Right atrium auricular region (tissue), 2 donors: ENCODE measurements around the gene MAGEA12. TPM values are rescaled to one million over a fixed set of nuclear protein-coding genes. Genes with fewer than 3 reads are reported as not detected.
A peak's percentile ranks its signal among the peaks of the same experiment; 100 is the strongest.
"Not testable (repeated sequence)": the region's sequence is repeated elsewhere in the genome, so short reads cannot be mapped to it uniquely, and the experiment has no call there.

ENCODE experiments used
- DNase-seq: peaks from one replicate; pipeline ENCODE4 v3.0.0-alpha.2; 2019; ENCODE audit warnings: low spot score
- H3K27ac ChIP-seq, 2 donors: fragments of 200-600 bp; sonication (generic); 1 replicate in 1 of 2; 2 replicates in 1 of 2; pipeline ENCODE4 v1.5.1; 2016 to 2019
- H3K27me3 ChIP-seq, 2 donors: fragments of 200-600 bp; sonication (generic); one replicate each; pipeline versions ENCODE4 v1.5.1 to v1.6.0; 2017 to 2019
- H3K36me3 ChIP-seq: fragments of 200-600 bp; sonication (generic); one replicate; pipeline ENCODE4 v1.5.1; 2016
- H3K4me1 ChIP-seq, 2 donors: fragments of 200-600 bp; sonication (generic); one replicate each; pipeline versions ENCODE4 v1.5.1 to v1.6.0; 2017 to 2019
- H3K4me3 ChIP-seq, 2 donors: fragments of 200-600 bp; sonication (generic); 1 replicate in 1 of 2; 2 replicates in 1 of 2; pipeline ENCODE4 v1.5.1; 2017 to 2019; ENCODE audit warnings: mild to moderate bottlenecking in 1 of 2, moderate library complexity in 1 of 2
- H3K9me3 ChIP-seq, 2 donors: fragments of 200-600 bp; sonication (generic); one replicate each; pipeline ENCODE4 v1.5.1; 2019
- CTCF ChIP-seq, 2 donors: fragments of 200-600 bp; sonication (generic); IDR thresholded peaks; one replicate each; pipeline ENCODE4 v1.5.1; 2019; ENCODE audit warnings: antibody characterized with exemption in 2 of 2
- total RNA-seq, 2 donors: library from RNA; depleted of rRNA; stranded (reverse); fragments of >200 nt; gene quantifications; one replicate each; pipeline ENCODE4 v1.1.0, GENCODE V29; 2016

The MAGEA12 gene
- total RNA-seq, 2 donors from 2014 or later: not detected

DNA sequence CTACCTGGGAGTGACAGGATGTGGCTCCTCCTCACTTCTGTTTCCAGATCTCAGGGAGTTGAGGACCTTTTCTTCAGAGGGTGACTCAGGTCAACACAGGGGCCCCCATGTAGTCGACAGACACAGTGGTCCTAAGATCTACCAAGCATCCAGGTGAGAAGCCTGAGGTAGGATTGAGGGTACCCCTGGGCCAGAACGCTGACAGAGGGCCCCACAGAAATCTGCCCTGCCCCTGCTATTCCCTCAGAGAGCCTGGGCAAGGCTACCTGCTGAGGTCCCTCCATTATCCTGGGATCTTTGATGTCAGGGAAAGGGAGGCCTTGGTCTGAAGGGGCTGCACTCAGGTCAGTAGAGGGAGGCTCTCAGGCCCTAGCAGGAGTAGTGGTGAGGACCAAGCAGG is 1.5 kb downstream of the MAGEA12 start:
- Histone ChIP-seq H3K36me3 (no peaks in the 10 kb centered on the region), H3K27ac (no peak overlapping the region), H3K9me3 (no peaks in the 10 kb centered on the region), H3K27me3 (no peaks in the 10 kb centered on the region), H3K4me1 (no peaks in the 10 kb centered on the region), H3K4me3 (no peak overlapping the region)
- no peak for DNase-seq
- TF ChIP-seq CTCF (IDR thresholded peaks at IDR 0.05): no peak

- peak; percentile 44 for DNase-seq
- H3K27me3 ChIP-seq: no peaks in the 10 kb centered on the region
- H3K4me1 ChIP-seq: no peaks in the 10 kb centered on the region
- no peak for TF ChIP-seq CTCF (IDR thresholded peaks at IDR 0.05)
- H3K36me3 ChIP-seq: no peaks in the 10 kb centered on the region
- no peaks in the 10 kb centered on the region for H3K9me3 ChIP-seq
- H3K27ac ChIP-seq: no peak overlapping the region
- no peak overlapping the region for H3K4me3 ChIP-seq
These were observed 2.4 kb downstream of the MAGEA12 start for GRCh38 chrX:152735860-152736511.

GRCh38 chrX:152736528-152736927 is 3.0 kb downstream of the MAGEA12 start:
- not testable (repeated sequence) for H3K27ac ChIP-seq, H3K4me1 ChIP-seq, H3K4me3 ChIP-seq, H3K27me3 ChIP-seq, DNase-seq, H3K36me3 ChIP-seq, H3K9me3 ChIP-seq

DNA sequence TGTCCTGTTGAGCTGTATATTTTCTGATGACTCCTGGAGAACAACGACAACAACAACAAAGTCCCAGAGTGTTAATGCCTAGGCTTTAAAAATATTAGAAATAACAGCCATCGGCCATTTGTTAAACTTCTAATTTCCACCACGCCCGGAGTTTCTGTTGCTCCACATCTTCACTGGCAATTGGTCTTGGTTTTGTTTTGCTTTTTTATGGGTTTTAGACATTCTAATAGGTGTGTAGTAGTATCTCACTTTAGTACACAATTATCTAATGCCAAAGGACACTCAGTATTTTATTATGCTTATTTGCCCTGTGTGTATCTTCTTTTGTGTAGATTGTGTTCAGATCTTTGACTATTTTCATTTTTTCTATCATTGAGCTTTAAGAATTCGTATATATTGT is 5.0 kb downstream of the MAGEA12 start:
- Histone ChIP-seq H3K9me3 (no peaks in the 10 kb centered on the region), H3K4me1 (no peaks in the 10 kb centered on the region), H3K27me3 (no peaks in the 10 kb centered on the region), H3K4me3 (no peak overlapping the region), H3K27ac (no peak overlapping the region), H3K36me3 (no peaks in the 10 kb centered on the region)
- TF ChIP-seq CTCF (IDR thresholded peaks at IDR 0.05): no peak
- no peak for DNase-seq

GRCh38 chrX:152753686-152754650 is 20.4 kb downstream of the MAGEA12 start, which contains the start of gene MAGEA2:
TSS of gene MAGEA2 (minus strand) at chrX:152753842. CDS start at chrX:152751363, 2,479 bp downstream.
- H3K4me3 ChIP-seq, DNase-seq, H3K36me3 ChIP-seq, H3K27ac ChIP-seq, H3K9me3 ChIP-seq, H3K4me1 ChIP-seq, H3K27me3 ChIP-seq: not testable (repeated sequence)

DNA sequence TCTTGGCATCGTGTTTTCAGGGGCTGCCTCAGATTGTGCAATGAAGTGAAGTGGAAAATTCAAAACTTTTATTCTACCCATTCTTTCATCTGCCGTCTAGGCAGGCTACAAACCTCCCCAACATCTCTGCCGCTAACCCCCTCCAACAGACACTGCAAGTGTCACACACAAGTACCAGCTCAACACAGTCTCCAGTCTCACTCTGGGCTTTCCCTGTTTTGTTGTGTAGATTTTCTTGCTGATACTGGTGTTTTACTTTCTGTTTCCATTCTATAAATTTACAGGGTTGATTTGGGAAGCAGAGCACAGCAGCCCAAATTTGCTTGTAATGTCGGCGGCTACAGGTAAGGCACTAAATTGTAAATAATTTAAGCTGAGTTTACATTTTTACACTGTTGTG is 21.3 kb downstream of the MAGEA12 start:
- DNase-seq, H3K4me1 ChIP-seq, H3K27me3 ChIP-seq, H3K27ac ChIP-seq, H3K4me3 ChIP-seq, H3K36me3 ChIP-seq, H3K9me3 ChIP-seq: not testable (repeated sequence)

DNA sequence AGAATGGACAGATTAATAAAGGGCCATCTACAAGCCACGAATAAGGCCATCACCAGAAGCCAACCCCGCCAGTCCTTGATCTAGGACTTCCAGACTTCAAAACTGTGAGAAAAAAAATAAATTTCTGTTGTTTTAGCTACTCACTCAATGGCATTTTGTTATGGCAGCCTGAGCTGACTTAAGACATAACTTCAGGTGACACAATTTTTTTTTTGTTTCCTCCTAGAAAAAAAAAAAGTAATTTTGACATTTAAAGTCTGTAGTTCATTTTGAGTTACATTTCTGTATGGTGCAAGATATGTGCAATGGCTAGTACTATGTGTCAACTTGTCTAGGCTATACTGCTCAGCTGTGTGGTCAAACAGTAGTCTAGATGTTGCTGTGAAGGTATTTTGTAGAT is 25.4 kb downstream of the MAGEA12 start, which contains the start of gene CSAG3:
Gene CSAG3 (plus strand): TSS at position 301 of the 400 bp plus-strand sequence.
- not testable (repeated sequence) for H3K9me3 ChIP-seq, H3K4me1 ChIP-seq

DNA sequence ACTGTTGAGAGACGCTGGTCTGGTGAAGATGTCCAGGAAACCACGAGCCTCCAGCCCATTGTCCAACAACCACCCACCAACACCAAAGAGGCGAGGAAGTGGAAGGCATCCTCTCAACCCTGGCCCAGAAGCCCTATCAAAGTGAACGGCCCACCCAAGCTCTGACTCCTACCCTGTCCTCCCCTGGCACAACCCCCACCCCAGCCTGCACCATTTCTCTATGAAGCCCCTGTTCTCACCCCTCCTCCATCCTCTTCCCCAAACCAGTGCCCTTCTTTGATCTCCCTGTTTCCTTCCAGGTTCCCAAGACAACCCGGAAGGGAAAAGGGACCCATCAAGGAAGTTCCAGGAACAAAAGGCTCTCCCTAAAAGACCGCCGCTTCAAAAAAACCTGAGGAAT is 26.0 kb downstream of the MAGEA12 start:
- not testable (repeated sequence) for H3K27ac ChIP-seq, H3K36me3 ChIP-seq, H3K4me1 ChIP-seq, H3K9me3 ChIP-seq, H3K27me3 ChIP-seq, H3K4me3 ChIP-seq
- DNase-seq: peak; percentile 36

More for the DNA sequence above, 25.4 kb downstream of the MAGEA12 start, which contains the start of gene CSAG3:
- DNase-seq, H3K36me3 ChIP-seq, H3K4me3 ChIP-seq, H3K27ac ChIP-seq, H3K27me3 ChIP-seq: not testable (repeated sequence)

DNA sequence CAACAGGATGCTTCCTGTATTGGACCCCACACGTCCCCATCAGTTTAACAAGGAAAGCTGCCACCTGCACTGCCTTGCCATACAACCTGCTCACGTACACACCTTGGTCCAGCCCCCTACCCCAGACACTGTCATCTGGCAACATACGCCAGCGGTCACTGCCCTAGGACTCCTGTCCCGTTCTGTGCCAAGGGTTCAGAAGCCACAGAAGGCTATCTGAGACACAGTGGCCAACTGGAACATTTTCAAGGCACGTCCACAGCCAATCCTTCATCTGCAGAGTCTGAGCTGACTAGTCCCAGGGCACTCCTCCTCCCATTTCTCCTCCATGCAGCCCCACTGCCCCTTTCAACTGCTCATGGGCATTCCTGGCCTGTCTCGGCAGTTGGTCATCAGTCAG is 28.0 kb downstream of the MAGEA12 start:
- H3K27me3 ChIP-seq, H3K4me1 ChIP-seq, H3K27ac ChIP-seq, DNase-seq, H3K9me3 ChIP-seq, H3K36me3 ChIP-seq, H3K4me3 ChIP-seq: not testable (repeated sequence)

DNA sequence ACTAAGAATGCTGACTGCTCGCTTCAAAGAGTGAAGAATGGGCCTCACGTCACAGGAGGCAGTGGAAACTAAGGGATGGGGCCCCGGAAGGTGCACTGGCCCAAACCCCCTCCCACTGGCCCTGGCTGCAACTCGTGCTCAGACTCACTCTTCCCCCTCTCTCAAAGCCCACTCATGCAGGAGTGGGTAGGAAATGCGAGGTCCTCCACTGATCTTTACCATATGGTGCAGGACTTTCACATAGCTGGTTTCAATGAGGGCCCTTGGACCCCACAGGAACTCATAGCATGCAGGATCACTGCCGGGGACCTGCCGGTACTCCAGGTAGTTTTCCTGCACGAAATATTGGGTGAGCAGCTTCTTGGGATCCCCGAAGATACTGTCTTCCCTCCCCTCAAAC is 33.0 kb downstream of the MAGEA12 start:
- H3K4me1 ChIP-seq, H3K9me3 ChIP-seq, H3K4me3 ChIP-seq, H3K36me3 ChIP-seq, DNase-seq, H3K27ac ChIP-seq, H3K27me3 ChIP-seq: not testable (repeated sequence)

DNA sequence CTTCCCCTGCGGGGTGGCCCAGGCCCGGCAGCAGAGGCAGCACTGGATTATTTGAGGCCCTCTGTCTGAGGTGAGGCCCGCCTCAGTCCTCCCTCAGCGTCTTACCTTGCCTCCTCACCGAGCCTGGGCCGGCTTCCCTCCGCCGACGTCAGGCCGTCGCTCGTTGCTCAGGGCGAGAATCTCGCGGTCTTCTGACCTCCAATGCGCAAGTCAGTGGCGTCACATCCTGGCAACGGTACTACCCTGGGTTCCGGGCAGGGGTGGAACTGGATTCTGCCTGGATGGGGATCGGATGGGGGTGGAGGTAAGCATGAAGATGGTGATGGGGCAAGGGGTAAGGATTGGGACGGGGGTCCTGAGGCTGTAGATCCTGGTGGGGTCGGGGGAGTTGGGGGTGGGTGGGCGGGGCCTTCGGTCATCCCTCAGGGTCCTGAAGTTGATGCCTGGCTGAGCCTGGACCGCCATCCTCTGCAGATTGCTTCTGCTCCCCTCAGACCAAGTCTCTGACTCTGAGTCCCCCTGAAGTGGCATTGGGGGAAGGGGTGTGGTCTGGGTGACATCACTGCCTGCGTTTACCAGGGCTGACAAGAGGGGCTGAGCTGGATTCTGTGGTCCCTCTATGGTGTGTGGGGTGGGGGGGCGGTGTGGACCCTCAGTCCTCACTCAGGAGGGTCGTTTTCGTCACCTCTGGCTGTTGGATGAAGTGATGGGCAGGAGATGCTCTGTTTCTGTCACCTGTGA is 36.2 kb downstream of the MAGEA12 start, which contains the start of gene MAGEA6:
Gene MAGEA6 (minus strand): TSS at position 141 of the 741 bp plus-strand sequence. CDS start 2,039 bp downstream, outside the sequence.
- H3K4me3 ChIP-seq, H3K4me1 ChIP-seq, DNase-seq, H3K27ac ChIP-seq, H3K9me3 ChIP-seq, H3K36me3 ChIP-seq, H3K27me3 ChIP-seq: not testable (repeated sequence)
